Fibroblast of lung (primary cell): ENCODE measurements around the gene DPP6. TPM values are rescaled to one million over a fixed set of nuclear protein-coding genes. Genes with fewer than 3 reads are reported as not detected.

ENCODE experiments used
- DNase-seq, 2 donors: peaks; one replicate each; pipeline versions ENCODE4 v3.0.0 to v3.0.0-alpha.2; 2010; ENCODE audit warnings: low read depth in 2 of 2
- H2AFZ ChIP-seq: 2 replicates; pipeline ENCODE4 v1.5.1; 2012; ENCODE audit warnings: low read length, control low read depth, inconsistent platforms
- H3K27ac ChIP-seq: 2 replicates; pipeline ENCODE4 v1.5.1; 2011; ENCODE audit warnings: low read length, control low read depth; ENCODE audit not compliant: insufficient read depth
- H3K27me3 ChIP-seq: 2 replicates; pipeline ENCODE4 v1.5.1; 2011; ENCODE audit warnings: mild to moderate bottlenecking, low read length; ENCODE audit not compliant: control insufficient read depth, insufficient read depth
- H3K36me3 ChIP-seq: 2 replicates; pipeline ENCODE4 v1.5.1; 2011; ENCODE audit warnings: low read length; ENCODE audit not compliant: control insufficient read depth, insufficient read depth
- H3K4me1 ChIP-seq: 2 replicates; pipeline ENCODE4 v1.5.1; 2011; ENCODE audit warnings: low read length; ENCODE audit not compliant: control insufficient read depth, insufficient read depth; ENCODE audit errors: extremely low read depth
- H3K4me2 ChIP-seq: 2 replicates; pipeline ENCODE4 v1.5.1; 2011; ENCODE audit warnings: low read length, control low read depth; ENCODE audit not compliant: insufficient read depth; ENCODE audit errors: extremely low read depth
- H3K4me3 ChIP-seq, 4 experiments: fragments of 200-600 bp in 1 of 4; sonication (generic) in 1 of 4; replicated peaks in 1 of 4; 2 replicates each; pipeline ENCODE4 v1.5.1; 2011 to 2016; ENCODE audit warnings: low read length in 4 of 4, low read depth in 3 of 4, mild to moderate bottlenecking in 3 of 4, control low read depth in 2 of 4, inconsistent platforms in 1 of 4, mixed read lengths in 1 of 4; ENCODE audit not compliant: insufficient read depth in 1 of 4; ENCODE audit errors: control extremely low read depth in 1 of 4
- H3K79me2 ChIP-seq: 2 replicates; pipeline ENCODE4 v1.5.1; 2012; ENCODE audit warnings: mild to moderate bottlenecking, low read length, inconsistent platforms; ENCODE audit not compliant: control insufficient read depth, insufficient read depth
- H3K9ac ChIP-seq: 2 replicates; pipeline ENCODE4 v1.5.1; 2011; ENCODE audit warnings: mild to moderate bottlenecking, low read length, control low read depth; ENCODE audit not compliant: insufficient read depth
- H3K9me3 ChIP-seq: 2 replicates; pipeline ENCODE4 v1.5.1; 2012; ENCODE audit warnings: low read depth, low read length; ENCODE audit not compliant: control insufficient read depth, insufficient read depth
- H4K20me1 ChIP-seq: 2 replicates; pipeline ENCODE4 v1.5.1; 2011; ENCODE audit warnings: low read length; ENCODE audit not compliant: control insufficient read depth, insufficient read depth; ENCODE audit errors: extremely low read depth
- CTCF ChIP-seq, 2 donors: IDR thresholded peaks in 1 of 2; conservative IDR thresholded peaks in 1 of 2; 1 replicate in 1 of 2; 2 replicates in 1 of 2; pipeline ENCODE4 v1.5.1; 2011 to 2012; ENCODE audit warnings: low read length in 2 of 2, control low read depth in 1 of 2, inconsistent platforms in 1 of 2, low read depth in 1 of 2, mild to moderate bottlenecking in 1 of 2
- EZH2 ChIP-seq: IDR thresholded peaks from 2 replicates; pipeline ENCODE4 v1.5.1; 2012; ENCODE audit warnings: low read length, control low read depth, mild to moderate bottlenecking; ENCODE audit errors: missing control alignments
- polyA plus RNA-seq, 2 donors: library from polyadenylated mRNA; depleted of rRNA in 1 of 2; stranded (reverse) in 1 of 2; unstranded in 1 of 2; fragments of >200 nt; gene quantifications; 2 replicates each; pipeline ENCODE4 v1.2.1, GENCODE V29; 2011 to 2012; ENCODE audit warnings: missing spikeins in 1 of 2
- total RNA-seq: library from RNA; depleted of rRNA; stranded (reverse); fragments of >200 nt; gene quantifications from 2 replicates; pipeline ENCODE4 v1.2.1, GENCODE V29; 2014

The DPP6 gene
- total and polyA plus RNA-seq, 2 donors (not counting 1 experiment from before 2014, with no cell fraction given): not detected

DNA sequence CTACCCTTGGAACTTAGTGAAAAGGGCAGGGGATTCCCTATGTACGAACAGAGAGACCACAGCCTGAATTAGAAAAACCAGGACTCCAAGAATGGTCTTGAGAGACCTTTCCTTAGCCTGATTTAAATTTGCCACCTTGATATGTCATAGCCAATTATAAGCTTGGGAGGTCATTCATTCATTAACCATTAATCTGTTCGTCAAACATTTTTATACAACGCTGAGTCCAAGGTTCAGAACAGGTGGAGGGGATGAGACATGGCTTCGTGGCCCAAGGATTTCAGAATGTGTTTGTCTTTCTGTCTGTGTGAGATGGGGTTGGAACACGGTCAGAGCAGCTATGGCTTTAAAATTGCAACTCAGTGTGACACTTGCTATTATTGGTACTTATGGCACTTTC is 792.8 kb downstream of the DPP6 start:
- DNase-seq: no peak
- H3K36me3 ChIP-seq: no peaks in the 10 kb centered on the region
- H3K9ac ChIP-seq: no peak overlapping the region
- H2AFZ ChIP-seq: no peak overlapping the region
- no peaks in the 10 kb centered on the region for H3K9me3 ChIP-seq
- H4K20me1 ChIP-seq: no peaks in the 10 kb centered on the region
- H3K4me1 ChIP-seq: no peaks in the 10 kb centered on the region
- no peaks in the 10 kb centered on the region for H3K27me3 ChIP-seq
- H3K27ac ChIP-seq: no peak overlapping the region
- H3K4me2 ChIP-seq: no peak overlapping the region
- no peaks in the 10 kb centered on the region for H3K79me2 ChIP-seq
- TF ChIP-seq CTCF (conservative IDR thresholded peaks at IDR 0.05 in 1 of 2, IDR thresholded peaks at IDR 0.05 in 1 of 2; ENCODE audit: low read depth in 1 of 2, low read length in 2 of 2) (no peak), EZH2 (no peak)
- no peak overlapping the region for H3K4me3 ChIP-seq

DNA sequence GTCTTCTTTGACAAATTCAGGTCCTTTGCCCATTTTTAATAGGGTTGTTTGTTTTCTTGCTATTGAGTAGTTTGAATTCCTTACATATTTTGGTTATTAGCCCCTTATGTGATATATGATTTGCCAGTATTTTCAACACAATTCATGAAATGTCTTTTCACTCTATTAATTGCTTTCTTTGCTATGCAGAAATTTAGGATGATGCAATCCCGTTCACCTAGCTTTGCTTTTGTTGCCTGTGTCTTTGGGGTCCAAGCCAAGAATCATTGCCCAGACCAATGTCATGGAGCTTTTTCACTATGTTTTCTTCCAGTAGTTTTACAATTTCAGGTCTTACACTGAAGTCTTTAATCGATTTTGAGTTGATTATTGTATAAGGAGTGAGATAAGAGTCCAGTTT is 796.3 kb downstream of the DPP6 start:
- Histone ChIP-seq H3K27ac (no peak overlapping the region), H2AFZ (no peak overlapping the region), H3K9me3 (no peaks in the 10 kb centered on the region), H3K27me3 (no peaks in the 10 kb centered on the region), H3K79me2 (no peaks in the 10 kb centered on the region), H3K9ac (no peak overlapping the region), H3K36me3 (no peaks in the 10 kb centered on the region), H3K4me1 (no peaks in the 10 kb centered on the region), H3K4me3 (no peak overlapping the region), H4K20me1 (no peaks in the 10 kb centered on the region), H3K4me2 (no peak overlapping the region)
- no peak for DNase-seq
- TF ChIP-seq EZH2 (no peak), CTCF (conservative IDR thresholded peaks at IDR 0.05 in 1 of 2, IDR thresholded peaks at IDR 0.05 in 1 of 2; ENCODE audit: low read depth in 1 of 2, low read length in 2 of 2) (no peak)

DNA sequence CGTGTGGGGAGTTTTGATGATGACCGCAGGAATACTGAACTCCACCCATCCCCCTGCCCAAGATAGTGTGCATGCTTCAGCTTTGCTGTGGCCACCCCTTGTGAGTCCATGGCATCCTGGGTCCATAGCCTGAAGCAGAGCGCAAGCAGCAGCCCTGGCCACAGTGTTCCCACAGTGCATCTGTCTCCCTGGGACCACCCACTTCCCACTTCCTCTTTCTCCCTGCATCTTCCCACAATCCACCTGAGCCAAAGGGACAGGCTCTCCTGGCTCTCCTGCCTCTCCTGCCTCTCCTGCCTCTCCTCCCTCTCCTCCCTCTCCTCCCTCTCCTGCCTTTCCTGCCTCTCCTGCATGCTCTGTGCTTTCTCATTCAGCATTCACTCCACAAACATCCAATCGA is 800.0 kb downstream of the DPP6 start:
- Histone ChIP-seq H3K79me2 (no peaks in the 10 kb centered on the region), H3K27me3 (no peaks in the 10 kb centered on the region), H4K20me1 (no peaks in the 10 kb centered on the region), H3K9me3 (no peaks in the 10 kb centered on the region), H3K9ac (no peak overlapping the region), H2AFZ (no peak overlapping the region), H3K27ac (no peak overlapping the region), H3K36me3 (no peaks in the 10 kb centered on the region), H3K4me1 (no peaks in the 10 kb centered on the region), H3K4me2 (no peak overlapping the region), H3K4me3 (no peak overlapping the region)
- DNase-seq: no peak
- TF ChIP-seq CTCF (conservative IDR thresholded peaks at IDR 0.05 in 1 of 2, IDR thresholded peaks at IDR 0.05 in 1 of 2; ENCODE audit: low read depth in 1 of 2, low read length in 2 of 2) (no peak), EZH2 (no peak)
